Mucosa of descending colon (tissue), 3 donors: ENCODE results near the gene SCNN1B. TPM values are rescaled to one million over a fixed set of nuclear protein-coding genes. Genes with fewer than 3 reads are reported as not detected.
"Not testable (repeated sequence)": the region's sequence is repeated elsewhere in the genome, so short reads cannot be mapped to it uniquely, and the experiment has no call there.

Experiments
- ATAC-seq: fragments of 200-7000 bp; cut with Tn5 transposase; one replicate; pipeline ENCODE4 v1.9.1; 2020; ENCODE audit warnings: mild to moderate bottlenecking, moderate library complexity
- DNase-seq, 3 donors: peaks; one replicate each; pipeline ENCODE4 v3.0.0-alpha.2; 2020
- H3K36me3 ChIP-seq: fragments of 200-600 bp; one replicate; pipeline ENCODE4 v1.8.0; 2021; ENCODE audit warnings: low read depth, mild to moderate bottlenecking
- H3K4me1 ChIP-seq: fragments of 200-600 bp; one replicate; pipeline ENCODE4 v1.8.0; 2021; ENCODE audit warnings: low read depth, mild to moderate bottlenecking
- H3K4me3 ChIP-seq: fragments of 200-600 bp; one replicate; pipeline ENCODE4 v1.8.0; 2021; ENCODE audit warnings: mild to moderate bottlenecking
- H3K9me3 ChIP-seq: fragments of 200-600 bp; one replicate; pipeline ENCODE4 v1.8.0; 2021; ENCODE audit warnings: mild to moderate bottlenecking
- intact Hi-C, 2 donors: fragments of 100-400 bp; cut with DNase I in 1 of 2; cut with micrococcal nuclease in 1 of 2; formaldehyde crosslinking; loops; one replicate each; pipeline versions ENCODE4 v1.11.0 to v1.11.1; 2022; cut with DNase I, micrococcal nuclease
- total RNA-seq, 3 donors: library from RNA; stranded (reverse); fragmentation: NEBNext Ultra II Directional in 2 of 3; extraction: Animal tissue kit (Norgen Biotek cat#: 25700) in 2 of 3; gene quantifications; one replicate each; pipeline versions ENCODE4 v1.2.1 to v1.2.4, GENCODE V29; 2021 to 2023
- TF ChIP-seq, protein P1 (sequence below): fragments of 200-600 bp; IDR thresholded peaks from one replicate; pipeline ENCODE4 v1.8.0; 2022; ENCODE audit warnings: antibody characterized with exemption, mild to moderate bottlenecking
- donor health status: DM: no; HTN: no; CAD: no; lungs with moderate emphysema.
- donor health status: DM: no; HTN: no; CAD: no.
- donor health status: DM: no; HTN: yes; CAD: no.

The SCNN1B gene
- total RNA-seq, 3 donors from 2014 or later, result 164 to 452 (median 204) TPM

- TF ChIP-seq, protein P1, sequence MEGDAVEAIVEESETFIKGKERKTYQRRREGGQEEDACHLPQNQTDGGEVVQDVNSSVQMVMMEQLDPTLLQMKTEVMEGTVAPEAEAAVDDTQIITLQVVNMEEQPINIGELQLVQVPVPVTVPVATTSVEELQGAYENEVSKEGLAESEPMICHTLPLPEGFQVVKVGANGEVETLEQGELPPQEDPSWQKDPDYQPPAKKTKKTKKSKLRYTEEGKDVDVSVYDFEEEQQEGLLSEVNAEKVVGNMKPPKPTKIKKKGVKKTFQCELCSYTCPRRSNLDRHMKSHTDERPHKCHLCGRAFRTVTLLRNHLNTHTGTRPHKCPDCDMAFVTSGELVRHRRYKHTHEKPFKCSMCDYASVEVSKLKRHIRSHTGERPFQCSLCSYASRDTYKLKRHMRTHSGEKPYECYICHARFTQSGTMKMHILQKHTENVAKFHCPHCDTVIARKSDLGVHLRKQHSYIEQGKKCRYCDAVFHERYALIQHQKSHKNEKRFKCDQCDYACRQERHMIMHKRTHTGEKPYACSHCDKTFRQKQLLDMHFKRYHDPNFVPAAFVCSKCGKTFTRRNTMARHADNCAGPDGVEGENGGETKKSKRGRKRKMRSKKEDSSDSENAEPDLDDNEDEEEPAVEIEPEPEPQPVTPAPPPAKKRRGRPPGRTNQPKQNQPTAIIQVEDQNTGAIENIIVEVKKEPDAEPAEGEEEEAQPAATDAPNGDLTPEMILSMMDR, result no peak
- Histone ChIP-seq H3K9me3 (no peaks in the 10 kb centered on the region), H3K4me3 (no peak overlapping the region), H3K36me3 (peaks cover 8% of the 10 kb centered on the region), H3K4me1 (no peaks in the 10 kb centered on the region)
- DNase-seq (no peak), ATAC-seq (no peak)
- intact Hi-C loops, result no loop called here
These were observed 97.1 kb downstream of the SCNN1B start for GRCh38 chr16:23398987-23399805.

GRCh38 chr16:23400447-23400846, 98.3 kb downstream of the SCNN1B start:
- H3K9me3 ChIP-seq, H3K4me3 ChIP-seq, H3K36me3 ChIP-seq, DNase-seq, intact Hi-C loops, H3K4me1 ChIP-seq, ATAC-seq: not testable (repeated sequence)

DNA sequence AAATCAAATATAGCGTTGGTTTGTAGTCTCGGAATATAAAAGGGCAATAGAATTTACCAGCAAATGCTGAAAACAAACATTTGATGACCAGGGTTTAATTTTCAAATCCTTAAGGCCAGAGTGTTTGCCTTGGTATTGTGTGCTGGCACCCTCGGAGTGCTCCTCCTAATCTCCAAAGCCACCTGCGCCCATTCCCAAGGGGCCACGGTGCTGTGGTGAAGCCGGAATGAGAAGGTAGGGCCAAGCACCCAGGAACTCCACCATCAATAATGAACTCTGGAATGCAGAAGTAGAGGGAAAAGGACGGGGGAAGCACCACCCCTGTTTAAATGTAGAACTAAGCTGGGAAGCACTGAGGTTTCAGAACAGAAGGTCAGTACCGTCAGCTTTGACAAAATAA, 99.0 kb downstream of the SCNN1B start:
- peaks cover 8% of the 10 kb centered on the region for H3K36me3 ChIP-seq
- no peaks in the 10 kb centered on the region for H3K4me1 ChIP-seq
- no peak for DNase-seq
- no peaks in the 10 kb centered on the region for H3K9me3 ChIP-seq
- H3K4me3 ChIP-seq, result no peak overlapping the region
- TF ChIP-seq, protein P1, result no peak
- no peak for ATAC-seq
- intact Hi-C loops, result no loop called here

DNA sequence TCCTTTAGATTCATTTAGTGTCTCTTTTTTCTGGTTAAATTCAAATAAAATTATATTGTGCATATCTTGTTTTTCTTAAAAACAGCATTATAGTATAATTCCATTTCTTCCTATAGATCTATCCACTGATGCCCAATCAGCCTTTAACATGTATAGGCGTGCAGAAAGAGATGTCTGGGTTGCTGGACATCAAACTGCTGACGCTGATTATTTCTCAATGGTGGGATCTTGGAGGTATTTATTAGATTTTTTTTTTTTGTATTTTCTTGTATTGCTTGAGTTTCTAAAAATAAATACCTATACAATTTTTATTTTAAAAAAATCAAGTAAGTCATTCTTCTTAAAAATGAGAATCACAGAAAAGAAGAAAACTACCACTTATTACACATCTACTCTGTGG, 100.0 kb downstream of the SCNN1B start:
- no peak for DNase-seq
- Histone ChIP-seq H3K9me3 (no peaks in the 10 kb centered on the region), H3K4me1 (no peaks in the 10 kb centered on the region), H3K4me3 (no peak overlapping the region), H3K36me3 (peaks cover 8% of the 10 kb centered on the region)
- TF ChIP-seq, protein P1, result no peak
- intact Hi-C loops, result no loop called here
- ATAC-seq, result no peak

DNA sequence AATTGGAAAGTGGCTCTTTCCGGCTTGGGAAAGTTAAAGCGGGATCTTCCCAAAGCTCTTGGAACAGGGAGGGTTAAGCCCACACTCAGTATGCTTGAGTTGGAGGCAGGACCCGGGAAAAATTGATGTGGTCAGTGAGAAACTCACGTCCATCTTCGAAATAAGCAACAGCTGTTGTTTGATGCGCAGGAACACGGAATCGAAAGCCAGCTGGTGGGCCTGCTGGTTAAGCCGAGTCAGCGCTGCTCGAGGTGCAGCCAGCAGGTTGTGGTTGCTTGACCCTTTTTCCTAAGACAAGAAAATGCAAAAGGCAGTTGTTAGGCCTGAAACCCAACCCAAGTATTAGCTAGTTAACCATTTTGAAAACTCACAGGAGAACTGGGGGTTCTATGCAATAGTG, 101.4 kb downstream of the SCNN1B start:
- DNase-seq, result no peak
- Histone ChIP-seq H3K4me1 (peaks cover 2% of the 10 kb centered on the region), H3K4me3 (no peak overlapping the region), H3K9me3 (no peaks in the 10 kb centered on the region), H3K36me3 (peaks cover 8% of the 10 kb centered on the region)
- TF ChIP-seq, protein P1, result no peak
- ATAC-seq, result no peak
- intact Hi-C loops, result no loop called here

GRCh38 chr16:23406024-23406423, 103.9 kb downstream of the SCNN1B start:
- no peaks in the 10 kb centered on the region for H3K36me3 ChIP-seq

More at GRCh38 chr16:23406024-23406423, 103.9 kb downstream of the SCNN1B start:
- TF ChIP-seq, protein P1, result no peak
- intact Hi-C loops, result no loop called here
- no peak overlapping the region for H3K4me3 ChIP-seq
- no peak for DNase-seq
- ATAC-seq, result no peak
- H3K9me3 ChIP-seq, result no peaks in the 10 kb centered on the region
- H3K4me1 ChIP-seq, result peaks cover 4% of the 10 kb centered on the region
